GM12891 (cell line): ENCODE data around the gene PPP1R27.

Source experiments
- DNase-seq: peaks from one replicate; pipeline ENCODE4 v3.0.0; 2011; ENCODE audit warnings: low spot score; ENCODE audit not compliant: insufficient read length
- FAIRE-seq: peaks from 2 replicates; lab custom pipeline; 2011; peaks lifted over from hg19 to GRCh38; lab: Jason Lieb, UNC
- PAX5 ChIP-seq: IDR thresholded peaks from 2 replicates; pipeline ENCODE4 v1.6.1; 2011; ENCODE audit warnings: low read length, moderate library complexity, mild to moderate bottlenecking; ENCODE audit not compliant: insufficient read depth, severe bottlenecking
- POLR2A ChIP-seq: IDR thresholded peaks from 2 replicates; pipeline ENCODE4 v1.6.1; 2011; ENCODE audit warnings: low read depth, low read length, control low read depth
- POLR2AphosphoS5 ChIP-seq: IDR thresholded peaks from 2 replicates; pipeline ENCODE4 v1.6.1; 2011; ENCODE audit warnings: low read depth, low read length, control low read depth
- POU2F2 ChIP-seq: IDR thresholded peaks from 2 replicates; pipeline ENCODE4 v1.6.1; 2011; ENCODE audit warnings: low read depth, mild to moderate bottlenecking, control low read depth, low read length, moderate library complexity
- SPI1 ChIP-seq: IDR thresholded peaks from 2 replicates; pipeline ENCODE4 v1.6.1; 2011; ENCODE audit warnings: low read depth, low read length, control low read depth
- TAF1 ChIP-seq: IDR thresholded peaks from 2 replicates; pipeline ENCODE4 v1.6.1; 2011; ENCODE audit warnings: low read depth, low read length, control low read depth

The PPP1R27 gene

GRCh38 chr17:81849457-81849856 is 14.6 kb upstream of the PPP1R27 start:
- no peak for DNase-seq
- no peak for FAIRE-seq
- TF ChIP-seq POLR2A: 0 out of 2 replicates have a peak, but pooled peaks have one; percentile 27
- no peak for TF ChIP-seq TAF1

- DNase-seq: no peak
- FAIRE-seq: no peak
- peak; percentile 22; the same call in 1 of the 2 replicates for TF ChIP-seq POLR2AphosphoS5
- TF ChIP-seq TAF1: no peak
- no peak for TF ChIP-seq POU2F2
- TF ChIP-seq PAX5: no peak
- no peak; the same call in 1 of the 2 replicates for TF ChIP-seq POLR2A
- TF ChIP-seq SPI1: no peak
These were observed 12.2 kb upstream of the PPP1R27 start for GRCh38 chr17:81846743-81847689.

GRCh38 chr17:81845881-81846742 is 11.3 kb upstream of the PPP1R27 start:
- TF ChIP-seq POLR2A (peak; percentile 39; the same call in 1 of the 2 replicates), POU2F2 (no peak), TAF1 (no peak), POLR2AphosphoS5 (no peak)
- DNase-seq (no peak), FAIRE-seq (no peak)

- DNase-seq: no peak
- no peak for FAIRE-seq
- no peak for TF ChIP-seq POU2F2
These were observed 10.5 kb upstream of the PPP1R27 start for GRCh38 chr17:81845361-81845760.

GRCh38 chr17:81844887-81845286 is 10.0 kb upstream of the PPP1R27 start:
- DNase-seq (no peak), FAIRE-seq (no peak)
- TF ChIP-seq POU2F2: no peak
- no peak for TF ChIP-seq POLR2A
- no peak for TF ChIP-seq PAX5
- no peak for TF ChIP-seq TAF1
- TF ChIP-seq POLR2AphosphoS5: no peak
- TF ChIP-seq SPI1: no peak

GRCh38 chr17:81844327-81844851 is 9.5 kb upstream of the PPP1R27 start:
- DNase-seq: no peak
- TF ChIP-seq PAX5 (no peak), TAF1 (no peak), POU2F2 (0 out of 2 replicates have a peak, but pooled peaks have one; percentile 14), POLR2A (peak; percentile 21; the same call in 1 of the 2 replicates), POLR2AphosphoS5 (peak; percentile 40), SPI1 (no peak)
- no peak for FAIRE-seq

- DNase-seq (no peak), FAIRE-seq (no peak)
- TF ChIP-seq POLR2A: peak; percentile 42; the same call in 1 of the 2 replicates
- no peak for TF ChIP-seq SPI1
- no peak for TF ChIP-seq POU2F2
- no peak for TF ChIP-seq TAF1
- no peak for TF ChIP-seq POLR2AphosphoS5
- no peak for TF ChIP-seq PAX5
These were observed 9.0 kb upstream of the PPP1R27 start for GRCh38 chr17:81843713-81844326.

- DNase-seq (no peak), FAIRE-seq (no peak)
- TF ChIP-seq POU2F2: no peak
- 0 out of 2 replicates have a peak, but pooled peaks have one; percentile 6 for TF ChIP-seq POLR2A
- no peak for TF ChIP-seq PAX5
- no peak for TF ChIP-seq TAF1
- TF ChIP-seq POLR2AphosphoS5: 0 out of 2 replicates have a peak, but pooled peaks have one; percentile 39
- TF ChIP-seq SPI1: no peak
These were observed 8.1 kb upstream of the PPP1R27 start for GRCh38 chr17:81842725-81843504.
